Neural crest cell (in vitro differentiated cells): Measurements from ENCODE around the gene PPHLN1. TPM values are rescaled to one million over a fixed set of nuclear protein-coding genes. Genes with fewer than 3 reads are reported as not detected.
A peak's percentile ranks its signal among the peaks of the same experiment; 100 is the strongest.

ENCODE experiments used
- DNase-seq: peaks from one replicate; pipeline ENCODE4 v3.0.0; 2021; ENCODE audit warnings: low read depth, mixed read lengths, low spot score
- H3K27ac Mint-ChIP-seq: one replicate; pipeline ENCODE4 v1.8.0; 2021; ENCODE audit warnings: mild to moderate bottlenecking, mixed read lengths; ENCODE audit not compliant: unreplicated experiment
- H3K27me3 Mint-ChIP-seq: 2 replicates; pipeline ENCODE4 v1.8.0; 2021; ENCODE audit warnings: low read depth, mild to moderate bottlenecking, mixed read lengths
- H3K36me3 Mint-ChIP-seq: 2 replicates; pipeline ENCODE4 v1.8.0; 2021; ENCODE audit warnings: low read depth, mild to moderate bottlenecking, mixed read lengths
- H3K4me1 Mint-ChIP-seq: 2 replicates; pipeline ENCODE4 v1.8.0; 2021; ENCODE audit warnings: mixed read lengths
- H3K4me3 Mint-ChIP-seq: one replicate; pipeline ENCODE4 v1.8.0; 2021; ENCODE audit warnings: mild to moderate bottlenecking, mixed read lengths
- H3K9me3 Mint-ChIP-seq: 2 replicates; pipeline ENCODE4 v1.8.0; 2021; ENCODE audit warnings: mixed read lengths
- CTCF ChIP-seq: fragments of 200-600 bp; sonication (generic); conservative IDR thresholded peaks from 2 replicates; pipeline ENCODE4 v1.5.0; 2021; ENCODE audit warnings: antibody characterized with exemption, mild to moderate bottlenecking
- long read RNA-seq: library from polyadenylated mRNA; unstranded; transcript quantifications from one replicate; pipeline ENCODE4 v2.0.0, GENCODE V29; 2020
- total RNA-seq: library from RNA; stranded (reverse); gene quantifications from 2 replicates; pipeline ENCODE4 v1.2.1, GENCODE V29; 2021

PPHLN1 gene, protein sequence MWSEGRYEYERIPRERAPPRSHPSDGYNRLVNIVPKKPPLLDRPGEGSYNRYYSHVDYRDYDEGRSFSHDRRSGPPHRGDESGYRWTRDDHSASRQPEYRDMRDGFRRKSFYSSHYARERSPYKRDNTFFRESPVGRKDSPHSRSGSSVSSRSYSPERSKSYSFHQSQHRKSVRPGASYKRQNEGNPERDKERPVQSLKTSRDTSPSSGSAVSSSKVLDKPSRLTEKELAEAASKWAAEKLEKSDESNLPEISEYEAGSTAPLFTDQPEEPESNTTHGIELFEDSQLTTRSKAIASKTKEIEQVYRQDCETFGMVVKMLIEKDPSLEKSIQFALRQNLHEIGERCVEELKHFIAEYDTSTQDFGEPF
- total RNA-seq, result 57.9 and 66.0 TPM in 2 replicates
- long read RNA-seq, full-length matches to known transcripts, result 63 of 125 reads
- long read RNA-seq, partial matches to known transcripts, result 21 of 125 reads
- long read RNA-seq, other reads (novel, unspliced or antisense), result 41 of 125 reads

- H3K36me3 Mint-ChIP-seq, result peaks cover 4% of the 10 kb centered on the region
- peak; percentile 65 for DNase-seq
- no peak for TF ChIP-seq CTCF
- peaks cover 42% of the 10 kb centered on the region for H3K4me1 Mint-ChIP-seq
- H3K27ac Mint-ChIP-seq, result peak within 1 kb of the TSS; percentile 99
- no peaks in the 10 kb centered on the region for H3K27me3 Mint-ChIP-seq
- peak within 1 kb of the TSS; percentile 95 for H3K4me3 Mint-ChIP-seq
- no peaks in the 10 kb centered on the region for H3K9me3 Mint-ChIP-seq
These were observed at the start of gene PPHLN1, which contains the start of gene ZCRB1 for GRCh38 chr12:42325653-42326474. TSS of gene PPHLN1 (plus strand) at chr12:42326167. CDS start at chr12:42335903, 9,736 bp downstream. TSS of gene ZCRB1 (minus strand) at chr12:42326094. CDS start at chr12:42324102, 1,992 bp downstream.

DNA sequence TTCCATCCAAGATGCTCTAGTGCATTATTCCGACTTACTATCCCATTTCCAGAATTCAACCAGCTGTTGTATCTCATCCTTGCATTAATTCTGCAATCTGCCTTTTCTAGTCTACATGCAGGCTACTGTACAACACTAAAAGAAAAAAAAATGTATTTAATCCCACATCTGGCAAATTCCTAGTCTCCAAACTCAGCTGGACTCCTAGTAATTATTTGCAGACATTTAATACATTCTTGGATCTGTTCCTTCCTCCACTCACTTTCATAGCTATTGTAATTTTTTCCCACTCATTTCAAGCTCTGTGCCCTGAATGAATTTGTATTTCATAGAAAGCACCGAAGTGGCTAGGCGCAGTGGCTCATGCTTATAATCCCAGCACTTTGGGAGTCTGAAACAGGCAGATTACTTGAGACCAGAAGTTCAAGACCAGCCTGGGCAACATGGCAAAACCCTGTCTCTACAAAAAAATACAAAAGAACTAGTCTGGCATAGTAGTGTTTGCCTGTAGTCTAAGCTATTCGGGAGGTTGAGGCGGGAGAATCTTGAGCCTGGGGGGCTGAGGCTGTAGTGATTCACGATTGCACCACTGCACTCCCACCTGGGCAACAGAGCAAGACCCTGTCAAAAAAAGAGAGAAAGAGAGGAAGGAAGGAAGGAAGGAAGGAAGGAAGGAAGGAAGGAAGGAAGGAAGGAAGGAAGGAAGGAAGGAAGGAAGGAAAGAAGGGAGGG lies 48.4 kb upstream of the PPHLN1 start:
- peaks cover 8% of the 10 kb centered on the region for H3K4me1 Mint-ChIP-seq
- no peak for DNase-seq
- no peak overlapping the region for H3K27ac Mint-ChIP-seq
- H3K27me3 Mint-ChIP-seq, result no peaks in the 10 kb centered on the region
- TF ChIP-seq CTCF, result no peak
- H3K4me3 Mint-ChIP-seq, result no peak overlapping the region
- H3K36me3 Mint-ChIP-seq, result no peaks in the 10 kb centered on the region
- H3K9me3 Mint-ChIP-seq, result peaks cover 2% of the 10 kb centered on the region

GRCh38 chr12:42278128-42278510 lies 47.8 kb upstream of the PPHLN1 start:
- Mint-ChIP-seq H3K4me1 (peaks cover 9% of the 10 kb centered on the region), H3K27ac (no peak overlapping the region), H3K27me3 (no peaks in the 10 kb centered on the region), H3K36me3 (no peaks in the 10 kb centered on the region), H3K4me3 (no peak overlapping the region), H3K9me3 (no peaks in the 10 kb centered on the region)
- DNase-seq, result no peak
- no peak for TF ChIP-seq CTCF

DNA sequence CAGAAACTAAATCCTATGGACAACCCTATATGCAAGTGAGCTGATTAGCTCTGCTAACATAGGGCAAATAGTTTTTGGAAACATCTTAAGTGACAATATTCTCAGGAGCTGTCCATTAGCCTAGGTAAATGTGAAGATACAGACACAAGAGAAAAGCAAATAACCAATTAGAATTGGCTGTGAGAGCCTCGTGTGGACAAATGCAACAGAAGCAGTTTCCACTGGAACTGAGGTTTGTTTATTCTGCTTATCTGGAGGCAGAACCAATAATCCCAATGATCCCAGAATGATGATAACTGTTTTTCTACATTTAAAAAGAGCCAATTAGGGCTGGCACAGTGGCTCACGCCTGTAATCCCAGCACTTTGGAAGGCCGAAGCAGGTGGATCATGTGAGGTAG lies 44.7 kb upstream of the PPHLN1 start:
- Mint-ChIP-seq H3K36me3 (no peaks in the 10 kb centered on the region), H3K4me1 (peaks cover 9% of the 10 kb centered on the region), H3K27me3 (no peaks in the 10 kb centered on the region), H3K4me3 (no peak overlapping the region), H3K9me3 (no peaks in the 10 kb centered on the region), H3K27ac (no peak overlapping the region)
- no peak for DNase-seq
- no peak for TF ChIP-seq CTCF

GRCh38 chr12:42281844-42282243 lies 44.1 kb upstream of the PPHLN1 start:
- TF ChIP-seq CTCF, result no peak
- DNase-seq, result no peak
- H3K27ac Mint-ChIP-seq, result no peak overlapping the region
- no peak overlapping the region for H3K4me3 Mint-ChIP-seq
- no peaks in the 10 kb centered on the region for H3K36me3 Mint-ChIP-seq
- no peaks in the 10 kb centered on the region for H3K27me3 Mint-ChIP-seq
- H3K9me3 Mint-ChIP-seq, result no peaks in the 10 kb centered on the region
- H3K4me1 Mint-ChIP-seq, result peaks cover 9% of the 10 kb centered on the region
